Amniotic stem cell (primary cell): ENCODE results near the gene FAM53B.

Experiments
- DNase-seq: peaks from one replicate; lab custom pipeline; 2025; lab: John Stamatoyannopoulos, UW

Gene FAM53B

GRCh38 chr10:124609698-124610097, 134.5 kb downstream of the FAM53B start:
- DNase-seq, result no peak

GRCh38 chr10:124608093-124608721, 136.0 kb downstream of the FAM53B start:
- no peak for DNase-seq

- no peak for DNase-seq
Observed at GRCh38 chr10:124607693-124608092, 136.5 kb downstream of the FAM53B start.

- DNase-seq, result no peak
Observed at GRCh38 chr10:124606822-124607221, 137.4 kb downstream of the FAM53B start.

GRCh38 chr10:124605856-124606812, 138.0 kb downstream of the FAM53B start:
- DNase-seq, result no peak

GRCh38 chr10:124605481-124605855, 138.7 kb downstream of the FAM53B start:
- no peak for DNase-seq

GRCh38 chr10:124605001-124605370, 139.2 kb downstream of the FAM53B start:
- DNase-seq, result no peak

- no peak for DNase-seq
Observed at GRCh38 chr10:124604214-124605000, 139.8 kb downstream of the FAM53B start.

- DNase-seq, result no peak
Observed at GRCh38 chr10:124603376-124604213, 140.6 kb downstream of the FAM53B start.

GRCh38 chr10:124602646-124603365, 141.4 kb downstream of the FAM53B start:
- no peak for DNase-seq

- DNase-seq, result no peak
Observed at GRCh38 chr10:124602121-124602561, 142.0 kb downstream of the FAM53B start.

GRCh38 chr10:124601431-124602120, 142.6 kb downstream of the FAM53B start:
- no peak for DNase-seq

GRCh38 chr10:124601016-124601415, 143.2 kb downstream of the FAM53B start:
- DNase-seq, result no peak

GRCh38 chr10:124600051-124600880, 143.9 kb downstream of the FAM53B start:
- DNase-seq, result no peak

- DNase-seq, result no peak
Observed at GRCh38 chr10:124599588-124600050, 144.6 kb downstream of the FAM53B start.

GRCh38 chr10:124598773-124599587, 145.2 kb downstream of the FAM53B start:
- no peak for DNase-seq

- no peak for DNase-seq
Observed at GRCh38 chr10:124598196-124598595, 146.0 kb downstream of the FAM53B start.

- DNase-seq, result no peak
Observed at GRCh38 chr10:124597846-124598165, 146.4 kb downstream of the FAM53B start.
